HG02884 (cell line): ENCODE results near the gene COL27A1.

ENCODE experiments used
- ATAC-seq: cut with Tn5 transposase; IDR thresholded peaks from one replicate; pipeline ENCODE4 v1.9.1; 2021; ENCODE audit warnings: mild to moderate bottlenecking, moderate library complexity; ENCODE audit not compliant: unreplicated experiment

The COL27A1 gene

DNA sequence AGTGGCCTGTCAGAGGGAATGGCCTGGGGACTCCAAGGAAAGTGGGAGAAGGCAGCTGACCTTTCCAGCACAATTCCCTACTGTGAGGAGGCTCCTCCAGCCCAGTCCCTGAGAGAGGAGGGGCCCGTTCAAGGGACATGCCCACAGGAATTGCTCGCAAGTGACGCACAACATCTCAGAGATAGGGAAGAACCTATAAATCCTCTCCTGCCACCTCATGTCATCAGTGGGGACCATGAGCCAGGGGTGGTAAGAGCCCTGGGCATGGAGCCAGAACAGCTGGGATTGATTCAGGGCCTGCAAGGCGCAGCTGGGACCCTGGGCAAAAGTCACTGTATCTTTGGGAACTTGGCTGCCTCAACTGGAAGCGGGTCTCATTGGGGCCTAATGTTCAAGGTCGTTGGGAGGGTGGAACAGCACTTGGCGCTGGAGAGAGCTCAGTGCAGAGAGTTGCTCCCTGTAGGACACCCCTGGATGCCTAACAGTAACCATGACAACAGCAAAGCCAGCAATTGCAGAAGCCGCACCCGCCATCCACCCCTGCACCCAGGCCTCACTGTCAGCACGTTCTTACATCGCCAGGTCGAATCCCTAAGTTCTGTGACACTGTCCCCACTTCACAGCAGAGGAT is 126.3 kb downstream of the COL27A1 start:
- no peak for ATAC-seq

DNA sequence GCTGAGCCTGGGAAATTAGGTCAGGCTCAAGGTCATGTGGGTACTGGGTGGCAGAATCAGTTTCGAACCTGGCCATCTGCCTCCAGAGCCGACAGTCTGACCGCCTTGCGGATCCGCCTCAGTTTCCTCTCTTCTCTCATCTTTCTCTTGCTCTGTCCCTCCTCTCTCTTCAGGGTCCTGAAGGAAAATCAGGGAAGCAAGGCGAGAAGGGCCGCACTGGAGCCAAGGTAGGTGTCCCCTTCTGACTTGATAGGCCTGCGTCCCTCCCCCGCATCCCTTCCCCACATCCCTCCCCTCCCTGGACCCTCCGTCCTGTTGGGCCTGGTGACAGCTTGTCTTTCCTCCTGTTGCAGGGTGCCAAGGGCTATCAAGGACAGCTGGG is 126.8 kb downstream of the COL27A1 start:
- ATAC-seq, result no peak

DNA sequence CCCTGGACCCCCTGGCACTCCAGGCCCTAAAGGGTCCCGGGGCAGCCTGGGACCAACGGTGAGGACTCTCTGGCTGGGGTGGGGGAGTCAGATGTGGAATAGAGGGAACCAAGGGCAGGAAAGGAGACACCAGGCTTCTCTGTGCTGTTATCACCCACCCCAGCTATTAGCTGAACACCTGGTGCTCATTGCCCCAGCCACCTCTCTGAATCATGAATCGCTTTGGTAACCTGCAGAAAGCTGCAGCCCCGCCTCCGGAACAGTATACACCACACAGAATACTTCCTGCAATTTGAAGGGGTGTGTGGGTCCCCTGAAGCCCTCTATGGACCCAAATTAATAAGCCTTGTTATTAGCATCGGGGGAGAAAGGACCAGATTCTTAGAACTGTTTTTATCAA is 127.2 kb downstream of the COL27A1 start:
- no peak for ATAC-seq

DNA sequence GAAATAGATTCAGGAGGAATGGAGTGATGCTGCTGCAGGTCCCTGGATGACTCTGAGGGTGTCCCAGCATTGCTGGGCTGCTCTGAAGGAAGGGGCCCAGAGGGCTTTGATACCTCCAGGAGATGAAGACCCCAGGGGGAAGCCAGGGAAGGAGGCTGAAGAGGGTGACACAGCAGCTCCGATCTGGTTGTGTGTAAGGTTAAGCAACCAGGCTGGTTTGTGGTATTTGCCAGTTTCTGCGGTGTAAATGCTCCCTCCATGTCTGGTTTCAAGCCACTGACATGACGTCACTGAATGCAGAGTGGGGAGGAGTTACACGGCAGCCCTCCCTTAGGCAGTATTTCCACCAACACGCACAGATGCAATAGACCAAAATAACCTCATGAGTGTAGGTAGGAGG is 127.6 kb downstream of the COL27A1 start:
- ATAC-seq, result no peak

DNA sequence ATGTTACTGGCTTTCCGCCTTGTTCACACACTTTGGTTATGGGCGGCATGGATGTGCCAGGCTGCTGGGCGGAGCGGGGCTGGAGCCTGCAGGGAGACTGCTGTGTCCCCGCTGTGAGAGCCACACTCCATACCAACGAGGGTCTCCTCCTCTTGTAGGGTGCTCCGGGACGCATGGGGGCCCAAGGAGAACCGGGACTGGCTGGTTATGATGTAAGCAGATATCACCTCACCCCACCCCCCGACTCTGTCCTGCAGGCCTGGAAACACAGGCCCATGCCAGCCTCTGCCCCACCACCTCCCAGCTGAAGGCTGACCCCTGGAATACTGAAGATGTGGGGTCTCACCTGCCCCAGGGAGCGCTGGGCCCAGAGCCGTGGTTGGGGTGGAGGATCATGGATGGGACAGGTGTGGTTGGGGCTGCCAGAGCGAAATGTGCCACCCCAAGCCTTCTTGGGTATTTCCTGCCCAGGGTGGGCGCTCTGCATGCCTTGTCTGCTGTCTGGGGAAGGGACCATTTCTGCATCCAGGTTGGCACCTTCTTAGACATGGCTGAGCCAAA is 128.3 kb downstream of the COL27A1 start:
- ATAC-seq, result no peak

DNA sequence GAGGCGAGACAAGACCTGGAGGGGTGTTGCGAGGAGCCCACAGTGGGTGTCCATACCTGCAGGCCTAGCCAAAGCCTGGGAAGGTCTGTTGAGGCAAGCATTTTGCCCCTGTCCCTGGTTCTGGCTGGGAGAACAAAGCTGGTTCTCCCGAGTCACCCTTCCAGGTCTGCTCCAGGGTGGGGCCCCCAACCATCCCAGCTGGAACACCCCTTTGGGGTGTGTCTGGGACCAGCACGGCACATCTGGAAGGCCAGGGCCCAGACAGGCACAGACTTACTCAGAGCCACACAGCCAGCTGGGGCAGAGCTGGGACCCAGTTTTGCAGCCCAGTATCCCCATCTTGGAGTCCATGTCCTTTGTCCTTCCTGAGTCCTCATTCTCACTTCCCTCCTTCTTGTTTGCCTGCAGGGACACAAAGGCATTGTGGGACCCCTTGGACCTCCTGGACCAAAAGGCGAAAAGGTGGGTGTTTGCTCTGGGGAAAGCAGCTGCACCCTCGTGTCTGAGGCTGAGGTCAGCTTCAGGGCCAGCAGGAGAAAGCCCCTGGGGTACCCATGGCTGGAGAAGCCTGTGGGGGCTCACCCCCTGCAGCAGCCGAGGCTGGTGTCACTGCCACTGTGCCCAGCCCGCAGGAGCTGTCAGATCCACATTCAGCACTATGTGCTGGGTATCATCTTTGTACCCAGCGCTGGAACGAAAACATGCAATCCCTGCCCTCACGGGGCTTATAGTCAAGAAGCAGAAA is 129.2 kb downstream of the COL27A1 start:
- ATAC-seq, result no peak

DNA sequence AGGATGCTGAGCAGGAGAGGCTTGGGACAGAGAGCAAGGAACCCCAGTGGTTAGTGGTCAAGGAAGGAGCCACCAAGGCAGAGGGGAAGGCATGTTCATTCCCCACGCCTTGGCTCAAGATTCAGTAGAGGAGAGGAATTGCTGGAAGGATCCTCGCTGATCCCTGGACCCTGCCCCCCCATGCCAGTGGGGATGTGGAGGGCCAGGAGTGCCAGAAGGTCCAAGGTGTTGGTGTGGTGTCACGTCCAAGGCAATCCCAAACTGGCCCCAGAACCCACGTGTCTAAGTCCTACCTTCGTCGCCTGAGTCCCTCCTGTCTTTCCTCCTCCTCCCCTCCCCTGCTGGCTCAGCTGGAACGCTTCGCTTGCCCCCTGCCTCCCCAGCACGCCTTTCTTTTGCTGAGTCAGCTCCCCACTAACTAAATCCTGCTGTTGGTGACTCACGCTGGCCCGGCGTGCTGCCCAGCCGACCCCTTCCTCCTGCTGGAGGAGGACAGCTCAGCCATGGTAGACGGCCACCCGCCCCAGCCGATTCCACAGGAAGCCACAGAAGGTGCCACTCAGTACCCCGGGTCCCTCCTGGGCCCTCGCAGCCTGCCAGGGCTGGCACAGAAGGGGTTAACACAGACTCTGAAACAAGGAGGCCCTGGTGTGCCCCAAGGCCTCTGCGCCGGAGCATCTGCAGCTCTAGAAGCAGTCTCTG is 130.0 kb downstream of the COL27A1 start:
- no peak for ATAC-seq

DNA sequence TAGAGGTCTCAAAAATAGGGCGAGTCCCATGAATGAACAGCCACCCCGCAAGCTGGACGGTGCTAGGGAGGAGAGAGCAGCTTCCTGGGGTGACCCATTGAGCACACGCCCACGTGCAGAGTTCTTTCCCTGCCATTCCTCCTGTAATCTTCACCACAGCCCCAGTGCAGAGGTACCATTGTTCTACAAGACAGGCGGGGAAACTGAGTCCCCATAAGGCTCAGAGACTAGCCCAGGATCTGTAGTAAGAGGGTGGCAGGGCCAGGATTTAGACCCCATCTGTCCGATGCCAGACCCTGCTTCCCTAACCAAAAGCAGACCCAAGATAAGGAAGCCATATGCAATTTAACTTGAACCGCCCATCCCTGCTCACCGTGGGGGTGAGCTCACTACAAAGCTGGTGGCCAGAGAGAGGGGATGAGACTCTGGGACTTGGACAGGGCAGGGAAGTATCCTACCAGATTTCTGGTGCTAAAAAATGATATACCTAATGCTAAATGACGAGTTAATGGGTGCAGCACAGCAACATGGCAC is 130.9 kb downstream of the COL27A1 start:
- ATAC-seq, result no peak

DNA sequence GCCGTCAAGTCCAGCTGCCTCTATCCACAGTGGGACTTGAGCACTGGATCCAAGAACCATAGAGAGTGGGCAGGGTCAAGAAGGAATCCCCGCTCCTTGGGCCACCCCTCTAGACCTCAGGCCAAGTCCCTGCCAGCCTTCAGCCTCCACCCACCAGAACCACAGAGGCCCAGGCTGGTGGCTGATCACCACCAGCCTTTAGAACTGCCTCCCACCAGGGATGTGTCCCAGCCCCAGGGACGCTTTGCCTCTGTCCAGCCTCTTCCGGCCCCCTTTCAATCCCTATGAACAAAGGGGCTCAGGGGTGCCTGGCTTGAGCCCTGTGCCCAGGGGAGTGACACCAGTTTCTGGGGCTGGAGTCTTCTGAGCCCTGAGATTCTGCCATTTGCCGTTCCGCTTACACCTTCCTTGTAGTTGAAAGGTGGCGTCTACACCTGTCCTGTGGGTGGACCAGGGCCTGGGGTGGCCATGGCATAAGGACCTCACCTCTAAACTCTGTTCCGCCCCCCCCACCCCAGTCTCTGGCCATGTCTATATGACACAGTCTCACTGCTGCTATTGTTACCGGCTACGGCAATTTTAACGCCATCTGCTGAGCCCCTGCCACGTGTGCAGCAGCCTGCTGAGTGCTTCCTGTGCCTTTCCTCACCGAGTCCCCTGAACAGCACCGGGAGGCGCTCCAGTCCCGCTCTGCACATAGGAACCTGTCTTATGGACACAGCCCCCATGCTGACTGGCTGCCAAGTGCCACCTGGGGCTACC is 131.8 kb downstream of the COL27A1 start:
- ATAC-seq, result no peak

DNA sequence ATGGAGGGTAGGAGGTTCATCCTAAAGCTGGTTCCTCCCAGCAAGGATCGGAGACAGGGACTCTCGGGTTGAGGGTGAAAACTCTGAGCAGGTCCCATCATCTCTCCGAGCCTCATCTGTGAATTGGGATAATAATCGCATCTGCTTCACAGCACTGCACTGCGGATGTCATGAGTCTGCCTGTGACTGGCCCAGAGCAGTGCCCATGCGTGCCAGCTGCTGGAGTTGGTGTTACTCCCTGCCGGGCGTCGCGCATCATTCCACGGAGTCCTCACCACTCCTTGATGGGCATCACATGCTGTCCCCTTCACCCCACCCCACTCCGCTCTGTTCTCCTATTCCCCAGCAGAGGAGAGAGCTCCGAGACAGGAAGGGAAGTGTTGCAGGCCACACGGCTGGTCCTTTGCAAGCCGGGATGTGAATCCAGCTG is 132.4 kb downstream of the COL27A1 start:
- no peak for ATAC-seq

DNA sequence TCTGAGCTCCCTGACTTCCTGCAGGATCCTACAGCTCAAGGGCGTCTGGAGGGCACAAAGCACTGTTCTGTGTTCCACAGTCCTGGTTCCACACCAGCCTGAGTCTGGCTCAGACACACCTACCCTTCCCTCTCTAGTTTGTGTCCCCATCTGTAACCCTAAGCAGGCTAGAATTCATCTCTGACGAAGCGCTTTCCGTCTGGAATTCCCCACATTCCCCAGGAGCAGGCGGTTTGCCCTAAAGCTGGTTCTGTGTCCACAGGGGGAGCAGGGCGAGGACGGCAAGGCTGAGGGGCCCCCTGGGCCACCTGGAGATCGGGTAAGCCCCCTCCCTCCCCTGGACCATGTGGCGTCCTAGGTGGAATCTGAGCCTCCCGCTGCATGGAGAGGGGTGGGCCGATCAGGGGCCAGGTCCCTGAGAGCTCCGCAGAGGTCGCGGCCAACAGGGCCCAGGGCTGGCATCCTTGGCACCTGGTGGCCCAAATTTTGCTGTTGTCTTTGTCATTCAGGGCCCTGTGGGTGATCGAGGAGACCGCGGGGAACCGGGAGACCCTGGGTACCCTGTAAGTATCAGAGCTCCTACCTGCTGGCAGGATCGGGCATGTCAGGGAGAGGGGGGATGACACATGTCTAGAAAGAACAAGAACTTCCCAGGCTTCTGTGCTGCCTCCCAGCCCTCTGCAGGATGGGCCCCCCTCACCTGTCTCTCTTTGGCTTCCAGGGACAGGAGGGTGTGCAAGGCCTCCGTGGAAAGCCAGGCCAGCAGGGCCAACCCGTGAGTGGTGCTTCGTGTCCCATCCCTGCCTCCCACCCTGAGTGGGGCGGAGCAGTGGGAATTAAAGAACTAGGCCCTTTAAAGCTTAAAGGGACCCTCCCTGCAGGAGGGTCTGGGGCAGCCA is 133.1 kb downstream of the COL27A1 start:
- ATAC-seq, result no peak

DNA sequence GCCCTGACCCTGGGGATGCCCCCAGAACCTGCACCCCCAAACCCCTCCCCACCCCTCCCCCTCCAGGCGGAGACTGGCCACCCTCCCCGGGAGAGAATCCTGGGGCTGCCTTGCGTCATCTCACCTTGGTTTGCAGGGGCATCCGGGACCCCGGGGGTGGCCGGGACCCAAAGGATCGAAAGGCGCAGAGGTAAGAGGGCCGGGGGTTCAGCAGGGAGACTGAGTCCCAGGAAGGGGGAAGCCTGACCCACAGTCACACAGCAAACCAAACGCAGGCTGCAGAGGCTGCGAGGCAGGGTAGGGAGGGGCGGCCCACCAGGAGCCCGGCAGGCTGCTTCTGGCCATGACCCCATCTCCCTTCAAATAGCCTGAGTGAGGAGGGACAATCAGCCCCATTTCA is 133.8 kb downstream of the COL27A1 start:
- no peak for ATAC-seq

DNA sequence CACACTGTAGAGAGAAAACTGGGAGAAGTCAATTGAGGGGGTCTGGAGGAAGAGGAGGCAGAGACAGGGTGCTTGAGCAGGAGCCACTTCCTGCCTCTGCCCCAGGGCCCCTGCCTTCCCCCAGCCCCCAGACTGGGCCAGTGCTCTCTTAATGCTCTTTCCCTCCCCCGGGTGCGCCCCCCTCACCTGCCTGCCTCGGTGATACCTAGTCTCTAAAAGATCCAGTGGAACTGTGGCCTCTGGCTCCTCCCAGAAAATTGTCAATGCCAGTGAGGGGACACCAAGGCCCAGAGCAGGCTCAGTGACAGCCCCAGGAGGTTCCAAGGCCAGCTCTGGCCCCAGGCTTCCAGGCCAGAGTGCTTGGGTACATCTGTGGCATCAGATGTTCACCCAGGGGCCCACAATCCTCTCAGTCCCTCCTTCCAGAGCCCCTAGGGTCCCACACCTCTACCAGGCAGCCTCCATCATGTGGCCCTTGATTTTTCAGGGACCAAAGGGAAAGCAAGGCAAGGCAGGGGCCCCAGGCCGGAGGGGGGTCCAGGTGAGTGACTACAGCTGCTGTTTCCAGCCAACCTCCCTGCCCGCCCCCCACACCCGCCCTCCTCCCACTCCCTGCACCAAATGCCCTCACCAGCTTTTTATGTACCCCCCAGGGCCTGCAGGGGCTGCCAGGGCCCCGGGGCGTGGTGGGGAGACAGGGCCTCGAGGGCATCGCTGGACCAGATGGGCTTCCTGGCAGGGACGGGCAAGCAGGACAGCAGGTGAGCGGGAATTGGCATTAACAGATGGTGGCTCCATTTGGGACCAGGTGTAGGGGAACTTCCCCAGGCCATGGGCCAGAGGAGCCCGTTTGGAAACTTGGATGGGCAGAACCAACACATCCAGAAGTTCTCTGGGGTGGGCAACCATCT is 134.5 kb downstream of the COL27A1 start:
- no peak for ATAC-seq

DNA sequence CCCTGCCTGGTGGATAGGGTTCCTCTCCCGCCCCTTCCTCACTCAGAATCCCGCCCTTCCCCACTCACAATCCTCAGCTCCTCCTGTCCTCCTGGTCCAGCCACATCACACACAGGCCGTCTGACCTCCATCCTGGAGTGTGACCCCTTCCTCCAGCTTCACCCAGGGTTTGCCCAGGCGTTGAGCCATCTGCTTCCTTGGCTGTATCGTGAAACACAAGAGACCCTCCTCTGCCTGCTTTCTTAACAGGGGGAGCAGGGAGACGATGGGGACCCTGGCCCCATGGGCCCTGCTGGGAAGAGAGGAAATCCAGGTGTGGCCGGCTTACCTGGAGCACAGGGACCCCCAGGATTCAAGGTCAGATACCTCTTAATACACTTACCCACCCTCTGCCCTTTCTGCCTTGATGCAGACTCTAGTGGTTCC is 135.2 kb downstream of the COL27A1 start:
- ATAC-seq, result no peak

DNA sequence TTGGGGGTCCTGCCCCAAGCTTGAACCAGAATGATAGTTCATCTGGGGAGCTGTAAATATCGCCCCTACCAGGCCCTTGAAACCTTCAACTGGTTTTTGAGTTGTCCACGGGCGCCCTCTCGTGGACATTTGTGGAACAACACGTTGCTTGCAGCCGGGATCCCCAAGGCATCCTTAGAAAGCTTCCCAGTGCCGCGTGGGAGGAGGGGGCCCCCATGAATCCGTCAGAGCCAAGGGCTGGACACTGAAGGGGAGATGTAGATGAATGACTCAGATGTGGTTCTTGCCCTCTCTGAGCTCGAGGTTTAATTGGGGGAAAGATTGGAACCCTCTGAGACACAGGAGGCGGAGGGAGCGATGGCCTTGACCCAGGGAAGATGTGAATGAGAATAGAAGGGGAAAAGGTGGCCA is 135.7 kb downstream of the COL27A1 start:
- ATAC-seq, result no peak

DNA sequence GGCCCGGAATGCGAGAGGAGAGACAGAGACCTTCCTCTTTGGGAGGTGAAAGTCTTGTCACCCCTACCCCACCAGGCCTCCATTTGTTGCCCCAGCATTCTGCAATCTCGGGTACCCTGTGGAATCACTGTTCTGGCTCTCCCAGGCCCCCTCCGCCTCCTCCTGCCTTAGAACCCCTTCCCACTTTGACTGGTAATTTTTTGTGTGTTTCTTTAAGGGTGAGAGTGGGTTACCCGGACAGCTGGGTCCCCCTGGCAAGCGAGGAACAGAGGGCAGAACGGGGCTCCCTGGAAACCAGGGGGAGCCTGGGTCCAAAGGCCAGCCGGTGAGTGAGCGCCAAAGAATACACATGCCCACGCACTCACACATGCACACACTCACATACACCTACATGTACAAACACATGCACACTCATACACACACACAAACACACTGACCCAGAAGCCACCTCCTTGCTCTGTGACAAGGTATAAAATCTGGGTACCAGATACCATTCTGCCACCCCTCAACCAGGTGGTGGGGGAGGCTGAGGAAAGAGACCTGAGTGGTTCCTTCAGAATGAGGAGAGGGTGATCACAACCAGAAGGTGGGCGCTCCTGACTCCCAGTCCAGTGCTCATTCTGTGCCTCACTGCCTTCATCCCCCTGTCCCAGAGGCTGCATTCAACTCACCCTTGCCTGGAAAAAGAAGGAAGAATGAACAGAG is 136.7 kb downstream of the COL27A1 start:
- ATAC-seq, result no peak

DNA sequence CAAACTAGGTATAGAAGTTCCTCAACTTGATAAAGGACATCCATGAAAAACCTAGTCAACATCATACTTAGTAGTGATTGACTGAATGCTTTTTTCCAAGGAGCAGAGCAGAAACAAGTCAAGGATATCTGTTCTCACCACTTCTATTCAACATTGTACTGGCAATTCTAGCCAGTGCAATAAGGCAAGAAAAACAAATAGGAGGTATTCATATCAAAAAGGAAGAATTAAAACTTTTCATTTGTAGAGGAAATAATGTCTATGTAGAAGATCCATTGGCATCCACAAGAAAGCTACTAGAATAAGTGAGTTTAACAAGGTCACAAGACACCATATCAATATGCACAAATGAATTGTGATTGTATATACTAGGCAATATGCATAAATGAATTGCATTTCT is 139.3 kb downstream of the COL27A1 start:
- no peak for ATAC-seq

DNA sequence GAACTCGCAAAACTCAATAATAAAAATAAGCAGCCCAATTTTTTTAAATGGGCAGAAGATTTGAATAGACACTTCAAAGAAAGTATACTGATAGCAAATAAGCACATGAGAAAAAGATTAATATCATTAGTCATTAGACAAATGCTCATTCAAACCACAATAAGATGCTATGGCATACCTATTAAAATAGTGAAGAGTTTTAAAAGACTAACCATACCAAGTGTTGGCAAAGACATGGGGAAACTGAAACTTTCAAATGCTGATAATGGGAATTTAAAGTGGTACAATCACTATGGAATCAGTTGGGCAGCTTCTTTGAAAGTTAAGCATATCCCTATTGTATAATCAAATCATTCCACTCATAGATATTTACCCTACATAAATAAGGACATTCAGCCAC is 141.0 kb downstream of the COL27A1 start:
- ATAC-seq, result no peak
